Activated T-helper 1 cell treated with anti-CD3 and anti-CD28 coated beads, Interleukin-2, amount 50 U/mL, for 16 hours (primary cell): ENCODE measurements around the gene TWIST1.

Source experiments
- DNase-seq, 2 donors: peaks; one replicate each; pipeline ENCODE4 v3.0.0-alpha.2; 2020; ENCODE audit warnings: low read depth in 1 of 2, low spot score in 1 of 2

Gene TWIST1

DNA sequence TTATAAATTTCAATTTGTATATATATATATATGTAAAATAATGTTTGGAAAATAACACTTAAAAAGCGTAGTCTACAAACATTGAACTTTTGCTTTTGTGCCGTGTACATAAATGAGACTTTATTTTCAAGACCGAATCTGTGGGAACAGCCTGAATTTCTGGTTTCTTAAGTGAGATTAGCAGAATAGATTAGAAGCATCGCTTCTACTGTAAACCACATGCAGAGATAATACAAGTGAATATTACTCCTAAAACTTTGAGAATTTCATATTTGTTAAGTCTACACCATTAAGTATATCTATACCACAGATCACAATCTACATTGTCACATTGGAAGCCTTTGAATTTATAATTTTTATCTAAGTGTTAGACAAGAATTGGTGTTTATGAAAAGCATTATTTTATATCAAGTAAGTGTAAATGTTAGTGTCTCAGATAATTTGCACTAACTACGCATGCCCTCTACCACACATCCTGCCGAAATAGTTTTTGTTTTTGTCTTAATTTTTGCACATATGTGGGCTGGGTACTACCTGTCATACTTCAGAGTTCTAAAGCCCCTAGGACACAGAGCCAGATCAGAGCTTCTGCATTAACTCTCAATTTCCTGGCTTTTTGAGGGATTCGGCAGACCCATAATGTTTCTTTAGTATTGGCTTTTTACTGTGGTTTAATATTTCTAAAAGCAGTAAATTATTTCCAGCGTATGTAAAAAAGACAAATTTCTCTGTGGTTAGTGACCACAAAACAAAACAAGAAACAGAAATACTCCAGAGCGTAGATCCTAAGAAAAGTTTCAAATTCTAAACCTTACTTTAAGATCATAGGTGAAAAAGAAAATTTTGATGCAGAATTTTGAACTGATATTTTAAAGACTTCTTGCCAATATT, 20.0 kb downstream of the TWIST1 start:
- no peak for DNase-seq

DNA sequence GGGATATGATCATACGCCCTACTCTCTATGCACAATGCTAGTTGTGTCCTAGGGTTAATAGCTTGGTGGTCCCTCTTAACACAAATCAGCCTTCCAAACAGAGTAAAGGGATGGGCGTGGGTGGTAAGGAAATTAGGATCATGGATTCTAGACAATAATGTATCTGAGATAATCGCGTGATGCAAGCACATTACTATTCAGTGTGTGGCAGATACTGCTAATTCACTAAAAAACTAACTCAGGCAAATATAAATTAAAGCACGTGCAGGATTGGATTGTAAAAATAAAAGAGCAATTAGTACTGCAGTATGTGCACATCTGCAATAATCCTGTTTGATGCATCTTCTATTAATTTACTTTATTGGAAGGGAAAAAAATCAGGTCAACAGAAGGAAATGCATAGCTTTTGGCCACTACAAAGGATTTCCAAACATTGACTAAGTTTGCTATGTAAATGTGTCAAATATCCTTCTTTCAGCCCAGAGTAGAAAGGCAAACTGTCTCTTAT, 22.0 kb downstream of the TWIST1 start:
- no peak for DNase-seq

- no peak for DNase-seq
Observed at GRCh38 chr7:19094598-19095352, 22.7 kb downstream of the TWIST1 start.

DNA sequence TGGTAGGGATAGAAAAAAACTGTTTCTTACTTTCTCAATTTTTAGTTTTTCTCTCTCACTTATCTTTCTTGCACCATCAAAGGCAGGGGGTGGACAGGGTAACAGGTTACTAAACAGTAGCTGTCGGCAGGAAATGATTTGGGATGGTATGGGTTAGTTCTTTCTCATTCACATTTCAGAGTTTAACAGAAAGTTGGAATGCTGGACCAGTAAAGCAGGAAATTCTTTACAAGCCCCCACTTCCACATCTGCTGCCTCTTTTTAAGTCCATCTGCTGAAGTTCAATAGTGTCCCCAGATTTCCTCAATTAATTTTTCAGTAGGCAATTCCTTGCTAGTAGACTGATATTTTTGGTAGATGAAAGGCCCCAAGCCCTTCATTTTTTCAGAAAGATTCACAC, 23.3 kb downstream of the TWIST1 start:
- no peak for DNase-seq

DNA sequence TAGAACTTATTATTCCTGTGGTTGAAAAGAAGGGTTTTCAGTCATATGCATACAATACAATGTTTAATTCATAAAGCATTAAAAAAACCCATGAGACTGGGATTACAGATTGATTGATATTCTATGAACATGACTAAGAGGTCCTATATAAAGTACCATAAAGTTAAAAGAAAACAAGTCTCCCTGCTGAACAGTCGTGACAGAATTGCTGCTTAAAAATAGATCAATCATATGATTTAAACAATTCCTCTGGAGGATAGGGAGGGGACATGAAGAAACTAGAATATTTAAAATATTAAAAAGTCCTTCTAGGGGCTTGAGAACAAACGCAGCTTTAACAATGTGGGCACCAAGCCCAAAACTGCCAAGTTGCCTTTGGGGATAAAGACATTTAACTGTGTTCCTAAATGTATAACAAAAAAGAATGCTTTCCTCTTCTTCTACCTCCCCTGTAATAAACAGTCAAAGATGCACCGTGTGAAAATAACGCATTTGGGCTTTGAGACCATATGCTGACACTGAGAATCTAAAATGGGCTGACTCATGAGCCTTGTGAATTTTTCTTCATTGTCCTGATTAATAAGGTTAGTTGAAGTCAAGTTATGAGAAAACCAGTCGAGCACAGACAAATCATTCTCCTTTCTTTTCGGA, 25.8 kb downstream of the TWIST1 start:
- DNase-seq: no peak

DNA sequence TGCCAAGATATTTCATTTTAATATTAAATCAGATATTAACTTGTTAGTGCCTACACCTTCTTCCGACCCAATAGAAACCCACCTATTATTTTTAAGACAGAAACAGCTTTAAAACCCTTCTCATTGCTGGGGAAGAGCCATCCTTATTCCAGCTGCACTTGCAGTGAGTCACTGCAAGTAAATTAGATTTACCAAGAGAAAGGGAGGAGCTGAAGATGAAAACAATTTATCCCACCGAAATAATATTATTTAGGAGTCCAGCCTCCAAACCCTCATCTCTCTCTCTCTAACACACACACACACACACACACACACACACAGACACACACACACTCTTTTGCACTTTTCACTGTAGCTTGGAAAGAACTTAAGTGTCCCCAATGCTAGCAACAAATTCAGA, 26.9 kb downstream of the TWIST1 start:
- DNase-seq: no peak

DNA sequence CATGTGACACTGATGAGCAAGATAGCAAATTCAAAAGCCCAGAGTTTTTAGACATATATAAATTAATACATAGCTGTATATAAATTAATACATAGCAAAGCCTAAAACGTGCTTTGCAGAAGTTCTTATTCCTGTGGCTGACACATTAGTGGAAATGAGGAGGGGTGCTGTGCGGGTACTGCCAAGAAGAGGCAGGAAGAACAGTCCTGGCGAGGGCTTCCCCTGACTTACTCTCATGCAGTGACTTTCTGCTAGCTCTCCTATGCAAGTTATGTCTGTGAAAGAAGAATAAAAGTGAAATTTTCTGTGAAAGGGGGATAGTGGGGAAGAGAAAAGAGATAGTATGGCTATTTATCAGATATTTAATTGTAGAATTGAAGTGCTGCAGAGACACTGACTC, 27.6 kb downstream of the TWIST1 start:
- DNase-seq: no peak

DNA sequence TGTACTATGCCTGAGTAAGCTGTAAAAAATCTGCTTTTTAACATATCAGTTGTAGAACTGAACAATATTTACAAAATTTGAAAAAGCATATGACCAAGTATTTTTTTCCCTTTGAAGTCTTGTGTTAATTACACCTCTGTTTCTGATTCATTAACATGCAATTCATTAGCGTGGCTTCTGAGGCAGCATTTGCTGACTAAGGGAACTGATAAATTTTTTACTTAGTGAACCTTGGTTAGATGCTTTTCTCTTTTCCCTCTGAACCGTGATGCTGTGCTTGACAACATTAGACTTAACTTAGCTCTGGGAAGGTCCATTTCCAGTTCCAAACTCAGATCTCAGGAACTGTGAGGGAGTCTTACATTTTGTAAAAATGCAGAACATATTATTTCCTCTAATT, 28.1 kb downstream of the TWIST1 start:
- DNase-seq: no peak

DNA sequence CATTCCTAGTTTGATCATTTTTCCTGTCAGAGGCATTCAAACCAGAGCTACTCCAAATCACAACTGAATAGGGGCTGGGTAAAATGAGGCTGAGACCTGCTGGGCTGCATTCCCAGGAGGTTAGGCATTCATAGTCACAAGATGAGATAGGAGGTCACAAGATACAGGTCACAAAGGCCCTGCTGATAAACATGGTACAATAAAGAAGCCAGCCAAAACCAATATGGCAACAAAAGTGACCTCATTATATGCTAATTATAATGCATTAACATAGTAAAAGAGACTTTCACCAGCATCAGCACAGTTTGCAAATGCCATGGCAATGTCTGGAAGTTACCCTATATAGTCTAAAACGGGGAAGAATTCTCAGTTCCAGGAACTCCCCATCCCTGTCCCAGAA, 37.3 kb downstream of the TWIST1 start:
- no peak for DNase-seq

- no peak for DNase-seq
Observed at GRCh38 chr7:19079066-19079465, 38.4 kb downstream of the TWIST1 start.

DNA sequence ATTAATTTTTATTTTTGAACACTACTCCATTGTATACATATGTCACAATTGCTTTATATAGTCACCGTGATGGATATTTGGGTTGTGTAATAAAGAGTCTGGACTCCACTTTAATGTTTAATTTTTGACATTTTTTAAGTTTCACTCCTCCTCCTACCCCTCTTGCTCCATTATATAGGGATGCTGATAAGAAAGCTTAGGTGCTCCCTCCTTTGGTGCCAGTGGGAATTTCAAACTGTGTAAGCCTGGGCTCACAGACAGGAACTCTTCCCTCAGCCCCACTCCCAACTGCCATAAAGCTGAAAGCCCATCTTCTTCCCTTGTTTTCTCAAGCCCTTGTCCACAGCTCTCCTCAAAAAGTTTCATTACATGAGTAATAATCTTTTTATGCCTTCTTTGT, 47.6 kb downstream of the TWIST1 start:
- no peak for DNase-seq

GRCh38 chr7:19066170-19066569, 51.3 kb downstream of the TWIST1 start:
- DNase-seq: no peak
